ENCODE measurements around the gene PDGFA.

- no peak for TF ChIP-seq CTCF (IDR thresholded peaks at IDR 0.05)
- no peak for TF ChIP-seq EP300 (IDR thresholded peaks at IDR 0.05)
- TF ChIP-seq POLR2A (IDR thresholded peaks at IDR 0.05) = no peak
Measured at GRCh38 chr7:562374-562675, 42.7 kb upstream of the PDGFA start.
